Stimulated activated CD4-positive, alpha-beta T cell treated with anti-CD3 and anti-CD28 coated beads, TNF-alpha, amount 100 ng/mL, for 24 hours (primary cell): ENCODE results near the gene SERPINA10.
"Not testable (repeated sequence)": the region's sequence is repeated elsewhere in the genome, so short reads cannot be mapped to it uniquely, and the experiment has no call there.

Experiments
- DNase-seq, 3 experiments: peaks; one replicate each; pipeline ENCODE4 v3.0.0-alpha.2; 2020; ENCODE audit warnings: low read depth in 3 of 3

SERPINA10 gene

DNA sequence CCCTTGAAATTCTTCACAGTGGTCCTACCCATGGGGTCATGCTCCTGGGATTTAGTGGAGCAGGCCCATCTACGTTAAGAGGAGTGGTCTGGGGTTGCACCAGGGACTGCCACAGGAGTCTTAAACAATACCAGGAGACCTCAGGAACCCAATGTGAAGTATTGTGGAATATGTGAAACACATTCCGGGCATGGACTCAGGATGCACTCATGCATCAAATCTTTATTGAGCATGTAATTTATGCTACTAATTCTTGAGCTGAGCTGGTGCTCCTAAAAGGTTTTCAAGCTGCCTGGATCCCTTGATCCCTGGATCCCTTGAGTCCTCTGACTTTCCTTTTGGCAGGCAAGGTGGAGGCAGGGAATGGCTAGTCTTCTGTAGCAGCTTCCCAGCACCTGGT, 8.8 kb downstream of the SERPINA10 start:
- DNase-seq, result no peak

- DNase-seq, result no peak
Observed at GRCh38 chr14:94282991-94283723, 9.9 kb downstream of the SERPINA10 start.

DNA sequence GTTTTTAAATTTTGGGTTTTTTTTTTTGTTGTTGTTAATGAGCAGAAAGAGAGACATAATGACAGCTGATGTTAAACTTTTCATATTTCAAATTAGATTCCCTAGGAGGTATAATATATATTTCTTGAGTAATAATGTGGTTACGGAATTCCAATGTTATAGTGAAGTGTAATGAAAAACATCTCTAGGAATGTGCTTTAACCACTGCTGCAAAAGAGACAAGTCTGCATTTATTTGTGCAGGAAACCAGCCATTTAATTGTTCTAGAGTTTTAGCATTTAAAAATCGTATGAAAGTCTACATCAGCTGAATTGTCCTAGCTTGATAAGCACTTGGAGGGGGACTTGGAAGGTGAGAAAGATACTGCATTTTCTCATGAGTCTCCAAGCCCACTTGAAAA, 14.3 kb downstream of the SERPINA10 start:
- DNase-seq, result no peak

- DNase-seq, result not testable (repeated sequence)
Observed at GRCh38 chr14:94276898-94277561, 16.0 kb downstream of the SERPINA10 start.

DNA sequence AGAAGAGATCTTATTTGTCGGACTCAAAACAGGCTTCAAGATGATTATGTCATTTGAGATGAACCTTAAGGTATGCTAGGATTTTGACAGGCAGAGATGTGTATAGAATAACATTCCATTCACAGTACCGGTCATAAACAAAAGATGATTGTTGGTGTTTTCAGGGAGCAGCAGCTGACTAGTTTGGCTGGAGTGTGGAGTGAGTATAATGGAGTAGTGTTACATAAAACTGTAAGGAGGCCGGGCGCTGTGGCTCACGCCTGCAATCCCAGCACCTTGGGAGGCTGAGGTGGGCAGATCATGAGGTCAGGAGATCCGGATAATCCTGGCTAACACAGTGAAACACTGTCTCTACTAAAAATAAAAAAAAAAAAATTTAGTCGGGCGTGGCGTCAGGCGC, 23.9 kb downstream of the SERPINA10 start:
- DNase-seq, result no peak

DNA sequence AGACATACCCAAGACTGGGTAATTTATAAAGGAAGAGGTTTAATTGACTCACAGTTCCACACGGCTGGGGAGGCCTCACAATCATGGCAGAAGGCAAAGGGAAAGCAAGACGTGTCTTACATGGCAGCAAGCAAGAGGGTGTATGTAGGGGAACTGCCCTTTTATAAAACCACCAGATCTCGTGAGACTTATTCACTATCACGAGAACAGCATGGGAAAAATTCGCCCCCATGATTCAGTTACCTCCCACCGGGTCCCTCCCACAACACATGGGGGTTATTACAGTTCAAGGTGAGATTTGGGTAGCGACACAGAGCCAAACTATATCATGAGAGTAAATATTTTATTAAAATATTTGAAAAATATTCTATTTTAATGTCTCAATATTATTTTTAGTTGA, 24.5 kb downstream of the SERPINA10 start:
- not testable (repeated sequence) for DNase-seq

- no peak for DNase-seq
Observed at GRCh38 chr14:94267352-94267751, 25.7 kb downstream of the SERPINA10 start.

DNA sequence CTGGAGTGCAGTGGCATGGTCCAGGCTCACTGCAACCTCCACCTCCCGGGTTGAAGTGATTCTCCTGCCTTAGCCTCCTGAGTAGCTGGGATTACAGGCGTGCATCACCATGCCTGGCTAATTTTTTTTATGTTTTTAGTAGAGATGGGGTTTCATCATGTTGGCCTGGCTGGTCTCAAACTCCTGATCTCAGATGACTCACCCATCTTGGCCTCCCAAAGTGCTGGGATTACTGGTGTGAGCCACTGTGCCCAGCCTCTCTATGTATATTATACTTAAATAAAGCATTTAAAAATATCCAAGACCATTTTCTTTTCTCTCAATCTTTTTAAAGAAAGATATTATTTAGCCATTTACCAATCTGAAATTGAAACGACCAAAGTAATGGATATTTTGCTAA, 28.9 kb downstream of the SERPINA10 start:
- DNase-seq, result not testable (repeated sequence)

DNA sequence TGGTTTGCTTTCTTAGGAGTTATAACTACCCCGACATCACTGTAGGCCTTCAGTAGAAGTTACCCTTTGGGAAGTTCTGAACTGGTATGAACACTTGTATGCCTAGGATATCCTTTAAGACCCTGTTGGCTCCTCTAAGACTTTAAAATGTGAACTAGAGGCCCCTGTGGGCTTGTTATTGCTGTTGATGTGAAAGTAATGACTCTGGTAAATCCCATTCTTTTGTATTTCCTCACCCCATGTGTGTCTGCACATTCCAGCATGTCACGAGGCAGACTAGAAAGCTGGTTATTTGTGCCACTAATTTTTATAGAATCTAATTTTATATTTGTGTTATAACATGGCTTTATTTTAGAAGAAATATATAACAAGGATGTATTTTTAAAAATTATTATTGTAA, 48.9 kb downstream of the SERPINA10 start:
- DNase-seq, result no peak

GRCh38 chr14:94239406-94239805, 53.7 kb downstream of the SERPINA10 start:
- no peak for DNase-seq

- DNase-seq, result no peak
Observed at GRCh38 chr14:94237983-94238382, 55.1 kb downstream of the SERPINA10 start.

GRCh38 chr14:94237046-94237445, 56.0 kb downstream of the SERPINA10 start:
- DNase-seq, result no peak
